ENCODE results near the gene FCRLA. TPM values are rescaled to one million over a fixed set of nuclear protein-coding genes. Genes with fewer than 3 reads are reported as not detected.
"Not testable (repeated sequence)": the region's sequence is repeated elsewhere in the genome, so short reads cannot be mapped to it uniquely, and the experiment has no call there.

The FCRLA gene
- polyA plus RNA-seq, 1 experiment: 0.12 TPM

DNA sequence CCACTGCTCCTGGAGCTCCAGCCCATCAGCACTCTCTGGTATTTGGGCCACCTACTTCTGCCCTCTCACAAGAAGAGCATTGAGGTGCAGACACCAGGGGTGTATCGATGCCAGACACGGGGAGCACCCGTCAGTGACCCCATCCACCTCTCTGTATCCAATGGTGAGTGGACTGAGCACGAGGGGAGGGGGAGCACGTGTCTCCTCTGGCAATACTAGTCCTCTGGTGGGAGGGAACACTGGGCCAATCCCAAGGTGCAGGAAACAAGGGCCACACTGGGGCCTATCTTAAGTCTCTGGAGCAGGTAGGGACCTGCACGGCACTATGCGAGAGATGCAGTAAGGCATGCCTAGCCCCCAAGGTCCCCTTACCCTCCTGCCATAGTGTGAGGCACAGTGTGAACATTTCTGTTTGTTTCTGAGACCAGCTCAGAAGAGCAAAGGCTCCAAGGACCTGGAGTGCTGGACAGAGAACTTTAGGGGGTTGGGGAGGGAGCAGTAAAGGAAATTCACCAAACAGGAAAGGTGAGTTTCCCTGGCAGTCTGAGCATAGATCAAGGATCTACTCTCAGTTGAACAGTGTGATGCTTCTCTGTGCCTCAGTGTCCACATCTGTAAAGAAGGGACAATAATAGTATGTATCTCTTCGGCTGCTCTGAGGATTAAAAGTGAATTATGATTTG is 16.6 kb downstream of the FCRLA start:
- Histone ChIP-seq H3K4me3 (ENCODE audit: low read depth, low read length) (no peak overlapping the region), H3K9me3 (ENCODE audit: control insufficient read depth, insufficient read depth, low read length) (no peaks in the 10 kb centered on the region), H3K27ac (ENCODE audit: low read depth, low read length) (no peak overlapping the region), H3K27me3 (ENCODE audit: control insufficient read depth, insufficient read depth, low read length) (no peaks in the 10 kb centered on the region)
- DNase-seq (ENCODE audit: low read depth, low spot score): no peak
- TF ChIP-seq CTCF (IDR thresholded peaks at IDR 0.05; ENCODE audit: low read depth, low read length): no peak
- POLR2A ChIA-PET: no interaction called here
- CTCF ChIA-PET: interaction anchor here (1.7 kb wide), 1 partner anchor 15 kb away, joined by 4 read pairs; no protein-coding TSS in a partner anchor

- peak overlapping the region; percentile 43 for H3K27ac ChIP-seq (ENCODE audit: low read depth, low read length)
- ChIA-PET POLR2A (interaction anchor here (1.1 to 2.1 kb wide), 2 partner anchors 11 to 24 kb away, joined by 5 to 20 read pairs; partner anchors contain the start of gene DUSP12), CTCF (interaction anchor here (0.6 to 5.9 kb wide), 2 partner anchors 14 to 1015 kb away, joined by 3 to 92 read pairs; no protein-coding TSS in a partner anchor)
- H3K27me3 ChIP-seq (ENCODE audit: control insufficient read depth, insufficient read depth, low read length); DNase-seq (ENCODE audit: low read depth, low spot score); H3K9me3 ChIP-seq (ENCODE audit: control insufficient read depth, insufficient read depth, low read length): not testable (repeated sequence)
- peak overlapping the region; percentile 84 for H3K4me3 ChIP-seq (ENCODE audit: low read depth, low read length)
These were observed 18.4 kb downstream of the FCRLA start for GRCh38 chr1:161725258-161725907.

DNA sequence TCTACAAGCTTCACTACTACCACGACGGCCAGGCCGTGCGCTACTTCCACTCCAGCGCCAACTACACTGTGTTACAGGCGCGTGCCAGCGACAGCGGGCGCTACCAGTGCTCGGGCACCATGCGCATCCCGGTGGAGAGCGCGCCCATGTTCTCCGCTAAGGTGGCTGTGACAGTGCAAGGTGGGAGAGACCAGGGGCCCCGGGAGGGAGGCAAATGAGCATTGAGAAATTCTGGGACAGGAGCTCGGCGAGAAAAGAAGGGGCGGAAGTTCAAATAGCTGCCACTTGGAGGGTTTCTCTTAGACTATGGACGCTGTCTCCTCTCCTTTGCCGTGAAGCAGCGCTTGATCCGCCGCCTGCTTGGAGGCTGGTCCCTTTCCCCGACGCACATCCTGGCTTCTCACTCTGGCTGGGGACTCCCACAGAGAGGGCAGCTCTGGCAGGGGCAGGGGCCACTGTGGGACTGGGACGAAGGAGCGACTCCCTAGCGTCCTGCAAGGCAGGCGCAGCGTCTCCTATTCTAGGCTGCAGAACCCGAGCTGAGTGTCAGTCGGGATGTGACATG is 19.0 kb downstream of the FCRLA start:
- CTCF ChIA-PET: interaction anchor here (0.6 to 5.9 kb wide), 7 partner anchors 13 to 1014 kb away, joined by 3 to 92 read pairs (median 4); partner anchors contain the start of genes DUSP12 and FCRLA

DNA sequence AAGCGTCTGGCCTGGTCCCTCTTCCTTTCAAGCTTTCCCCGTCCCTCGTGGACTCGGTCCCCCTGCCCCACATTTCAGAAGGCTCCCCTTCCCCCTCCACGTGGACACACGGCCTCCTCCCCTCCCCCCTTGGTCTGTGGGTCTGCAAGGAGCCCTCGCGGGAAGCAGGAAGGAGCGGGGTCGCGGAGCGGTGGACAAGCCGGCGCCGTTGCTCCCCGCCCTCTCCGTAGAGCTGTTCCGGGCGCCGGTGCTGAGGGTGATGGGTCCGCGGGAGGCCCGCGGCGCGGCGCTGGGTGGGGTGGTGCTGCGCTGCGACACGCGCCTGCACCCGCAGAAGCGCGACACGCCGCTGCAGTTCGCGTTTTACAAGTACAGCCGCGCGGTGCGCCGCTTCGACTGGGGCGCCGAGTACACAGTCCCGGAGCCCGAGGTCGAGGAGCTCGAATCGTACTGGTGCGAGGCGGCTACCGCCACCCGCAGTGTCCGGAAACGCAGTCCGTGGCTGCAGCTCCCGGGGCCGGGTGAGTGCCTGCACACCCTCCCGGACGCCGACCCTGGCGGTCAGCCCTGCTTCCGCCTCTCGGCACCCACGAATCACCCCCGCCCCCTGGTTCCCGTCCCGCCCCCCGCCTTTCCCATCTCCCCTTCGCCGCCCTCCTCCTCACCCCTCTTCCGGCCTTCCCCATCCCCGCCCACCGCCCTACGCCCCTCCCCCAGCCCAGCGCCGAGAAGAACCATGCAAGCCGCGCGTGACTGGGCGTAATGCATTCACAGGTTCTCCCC is 19.6 kb downstream of the FCRLA start:
- Histone ChIP-seq H3K9me3 (ENCODE audit: control insufficient read depth, insufficient read depth, low read length) (no peaks in the 10 kb centered on the region), H3K27me3 (ENCODE audit: control insufficient read depth, insufficient read depth, low read length) (no peaks in the 10 kb centered on the region), H3K27ac (ENCODE audit: low read depth, low read length) (peak overlapping the region; percentile 97), H3K4me3 (ENCODE audit: low read depth, low read length) (peak overlapping the region; percentile 84)
- TF ChIP-seq CTCF (IDR thresholded peaks at IDR 0.05; ENCODE audit: low read depth, low read length): peak; percentile 8; the same call in 1 of the 2 replicates
- DNase-seq (ENCODE audit: low read depth, low spot score): peak; percentile 69
- ChIA-PET CTCF (interaction anchor here (0.6 to 5.9 kb wide), 6 partner anchors 12 to 311 kb away, joined by 3 to 92 read pairs (median 4); partner anchors contain the start of genes DUSP12 and FCRLA), POLR2A (interaction anchor here (0.6 to 2.1 kb wide), 3 partner anchors 10 to 79 kb away, joined by 4 to 20 read pairs (median 5); partner anchors contain the start of gene DUSP12)

More for the DNA sequence above, 19.0 kb downstream of the FCRLA start:
- TF ChIP-seq CTCF (IDR thresholded peaks at IDR 0.05; ENCODE audit: low read depth, low read length): peak; percentile 57
- H3K27ac ChIP-seq (ENCODE audit: low read depth, low read length): peak overlapping the region; percentile 43
- POLR2A ChIA-PET: interaction anchor here (0.6 to 2.1 kb wide), 3 partner anchors 11 to 79 kb away, joined by 4 to 20 read pairs (median 5); partner anchors contain the start of gene DUSP12
- H3K9me3 ChIP-seq (ENCODE audit: control insufficient read depth, insufficient read depth, low read length): no peaks in the 10 kb centered on the region
- peak overlapping the region; percentile 84 for H3K4me3 ChIP-seq (ENCODE audit: low read depth, low read length)
- H3K27me3 ChIP-seq (ENCODE audit: control insufficient read depth, insufficient read depth, low read length): no peaks in the 10 kb centered on the region
- DNase-seq (ENCODE audit: low read depth, low spot score): no peak
